HG03469 (cell line): ENCODE measurements around the gene HOXB8.

Experiments
- ATAC-seq: cut with Tn5 transposase; IDR thresholded peaks from one replicate; pipeline ENCODE4 v1.9.1; 2021; ENCODE audit warnings: mild to moderate bottlenecking, moderate library complexity, moderate number of reproducible peaks; ENCODE audit not compliant: unreplicated experiment

Gene HOXB8

GRCh38 chr17:48624544-48625494 lies 9.7 kb upstream of the HOXB8 start:
- ATAC-seq, result no peak

DNA sequence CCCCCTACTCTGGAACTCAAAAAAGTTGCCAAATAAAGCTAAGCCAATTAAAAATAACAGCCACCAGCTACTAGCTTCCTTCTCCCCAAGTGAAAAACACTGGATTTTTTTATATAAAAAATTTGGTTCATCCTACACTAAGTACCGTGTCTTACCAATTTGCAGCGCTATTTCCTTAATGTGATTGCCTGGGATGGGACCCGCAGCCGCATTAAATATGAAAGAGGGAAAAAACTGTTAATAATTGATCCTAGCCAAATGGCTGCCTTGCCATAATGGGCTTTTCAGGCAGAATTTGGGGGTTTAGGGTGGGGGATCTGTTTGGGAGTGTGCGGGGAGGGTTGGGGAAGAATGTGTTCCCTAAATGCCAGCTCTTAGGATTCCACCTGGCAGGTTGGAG lies 9.0 kb upstream of the HOXB8 start:
- no peak for ATAC-seq

DNA sequence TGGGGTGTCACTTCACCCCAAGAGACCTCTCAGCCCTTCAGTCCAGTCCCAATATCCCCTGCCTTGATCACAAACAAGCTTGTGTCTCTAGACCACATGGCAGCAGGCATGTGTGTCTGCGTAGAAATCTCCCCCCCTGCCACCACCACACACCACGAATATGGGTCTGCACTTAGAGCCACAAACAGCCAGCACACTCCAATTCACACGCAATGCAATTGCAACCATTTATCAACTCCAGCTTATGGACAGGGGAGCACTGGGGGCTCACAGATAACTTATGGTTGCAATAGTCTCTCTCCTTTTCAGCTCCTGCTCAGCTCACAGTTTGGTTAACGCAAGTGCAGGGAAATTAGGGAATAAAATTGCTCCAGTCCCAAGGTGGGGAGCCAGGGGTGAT lies 8.5 kb upstream of the HOXB8 start:
- no peak for ATAC-seq

DNA sequence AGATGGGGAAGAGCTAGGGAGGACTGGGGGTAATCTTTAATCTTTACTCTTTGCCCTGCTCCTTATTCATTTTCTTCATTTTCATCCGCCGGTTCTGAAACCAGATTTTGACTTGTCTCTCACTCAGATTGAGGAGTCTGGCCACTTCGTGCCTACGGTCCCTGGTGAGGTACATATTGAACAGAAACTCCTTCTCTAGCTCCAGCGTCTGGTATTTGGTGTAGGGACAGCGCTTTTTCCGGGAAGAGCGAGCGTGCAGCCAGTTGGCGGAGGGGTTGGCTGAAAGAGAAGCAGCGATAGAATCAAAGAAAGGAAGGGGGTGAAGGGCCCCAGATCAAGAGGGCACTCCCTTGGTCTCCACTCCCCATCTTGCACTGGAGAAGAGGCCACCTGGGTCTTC lies 7.8 kb upstream of the HOXB8 start:
- ATAC-seq, result no peak

GRCh38 chr17:48621410-48622392 lies 6.6 kb upstream of the HOXB8 start:
- no peak for ATAC-seq

DNA sequence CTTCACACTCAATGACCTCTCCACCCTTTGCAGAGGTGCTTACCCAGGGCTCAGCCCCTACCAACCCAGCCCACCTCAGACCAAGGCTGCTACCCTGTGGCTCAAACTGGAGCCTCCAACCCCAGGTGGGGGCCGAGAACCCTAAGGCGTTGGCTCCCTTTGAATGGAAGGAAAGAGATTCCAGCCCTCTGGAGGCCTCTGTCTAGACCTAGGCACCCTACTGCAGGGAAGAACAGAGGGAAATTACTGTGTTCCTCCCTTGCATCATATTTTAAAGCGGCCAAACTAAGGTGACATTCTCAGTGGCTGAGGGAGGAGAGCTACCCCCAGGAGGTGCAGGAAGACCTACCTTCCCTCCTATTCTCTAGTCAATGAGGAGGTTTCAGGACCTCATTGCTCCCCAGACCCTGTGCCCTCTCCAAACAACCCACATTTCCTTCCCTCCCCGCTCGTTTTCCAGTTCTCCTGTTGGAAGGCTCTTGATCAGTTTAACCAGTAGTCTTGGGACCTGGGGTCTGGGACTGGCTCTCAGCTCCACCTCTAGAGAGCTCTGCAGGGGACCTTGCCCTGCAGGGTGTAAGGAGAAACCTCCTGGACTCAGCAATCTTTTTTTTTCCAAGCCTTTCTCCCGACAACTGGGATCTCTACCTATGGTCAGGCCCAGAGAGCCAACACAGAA lies 5.5 kb upstream of the HOXB8 start:
- no peak for ATAC-seq

- no peak for ATAC-seq
Measured at GRCh38 chr17:48619826-48620449, 4.8 kb upstream of the HOXB8 start.

GRCh38 chr17:48618256-48618896 lies 3.3 kb upstream of the HOXB8 start:
- no peak for ATAC-seq

GRCh38 chr17:48617471-48618255 lies 2.6 kb upstream of the HOXB8 start:
- ATAC-seq, result no peak

DNA sequence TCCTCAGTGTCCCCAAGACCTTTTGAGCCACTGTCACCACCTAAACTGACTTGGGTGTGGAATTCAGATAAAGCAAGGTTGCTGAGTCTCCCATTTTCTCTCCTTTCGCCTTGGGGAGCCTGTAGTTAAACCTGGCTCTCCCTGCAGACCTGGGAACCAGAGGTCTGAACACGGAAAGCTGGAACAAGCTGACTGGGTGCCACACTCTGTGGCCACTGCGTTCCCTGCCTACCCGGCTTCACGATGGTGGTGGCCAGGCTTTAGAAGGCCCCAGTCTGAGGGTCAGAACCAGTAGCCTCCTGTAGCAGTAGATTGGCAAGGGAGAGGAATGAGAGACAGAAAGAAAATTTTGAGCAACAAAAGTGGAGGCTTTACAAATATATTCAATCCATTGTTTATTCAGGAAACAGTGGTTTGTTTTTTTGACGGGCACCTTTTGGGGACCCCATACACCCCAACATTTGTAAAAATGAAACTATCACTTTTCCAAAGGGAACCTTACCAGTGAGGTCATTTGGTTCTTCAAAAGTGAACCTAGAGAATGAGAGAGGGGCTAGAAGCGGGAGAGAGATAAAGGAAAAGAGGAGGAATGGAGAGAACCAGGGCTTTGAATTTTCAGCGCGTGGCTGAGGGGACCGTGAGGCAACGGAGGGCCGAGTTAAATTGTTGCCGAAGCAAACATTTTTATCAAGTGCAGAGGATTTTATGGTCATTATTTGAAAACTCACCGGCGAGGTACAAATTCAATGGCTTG lies 1.8 kb upstream of the HOXB8 start:
- ATAC-seq, result no peak

DNA sequence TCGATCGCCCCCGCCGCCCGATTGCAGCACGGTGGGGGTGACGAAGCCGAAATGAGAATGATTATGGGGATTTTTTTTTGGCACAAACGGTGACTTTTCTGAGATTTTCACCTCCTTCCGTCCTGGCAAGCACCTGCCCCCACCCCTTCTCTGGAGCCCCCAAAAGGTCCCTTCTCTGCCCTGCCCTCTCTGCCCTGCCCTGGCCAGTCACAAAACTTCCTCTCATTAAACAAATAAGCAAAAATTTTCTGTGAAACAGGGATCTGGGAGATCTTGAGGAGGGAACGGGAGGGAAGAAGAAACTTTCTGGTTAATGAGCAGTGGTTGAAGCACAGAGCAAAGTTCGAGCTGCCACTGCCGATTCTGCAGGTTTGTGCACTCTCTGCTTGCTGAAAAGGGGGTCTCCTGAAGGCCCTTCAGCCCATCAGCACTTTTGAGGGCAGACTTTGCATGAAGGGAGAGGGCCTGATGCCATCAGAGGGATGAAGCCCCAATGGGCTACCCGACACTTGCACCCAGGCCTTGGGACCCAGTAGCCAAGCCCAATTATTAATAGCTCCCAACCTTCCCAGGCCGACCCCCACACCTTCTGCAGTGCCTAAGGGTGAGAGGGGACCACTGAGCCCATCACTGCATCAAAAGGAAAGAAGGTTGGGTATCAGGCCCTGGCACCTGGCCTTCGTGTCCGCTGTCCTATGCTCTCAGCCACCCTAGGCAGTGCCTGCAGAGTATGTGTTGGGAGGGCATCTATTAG lies 1.0 kb upstream of the HOXB8 start:
- ATAC-seq, result no peak

DNA sequence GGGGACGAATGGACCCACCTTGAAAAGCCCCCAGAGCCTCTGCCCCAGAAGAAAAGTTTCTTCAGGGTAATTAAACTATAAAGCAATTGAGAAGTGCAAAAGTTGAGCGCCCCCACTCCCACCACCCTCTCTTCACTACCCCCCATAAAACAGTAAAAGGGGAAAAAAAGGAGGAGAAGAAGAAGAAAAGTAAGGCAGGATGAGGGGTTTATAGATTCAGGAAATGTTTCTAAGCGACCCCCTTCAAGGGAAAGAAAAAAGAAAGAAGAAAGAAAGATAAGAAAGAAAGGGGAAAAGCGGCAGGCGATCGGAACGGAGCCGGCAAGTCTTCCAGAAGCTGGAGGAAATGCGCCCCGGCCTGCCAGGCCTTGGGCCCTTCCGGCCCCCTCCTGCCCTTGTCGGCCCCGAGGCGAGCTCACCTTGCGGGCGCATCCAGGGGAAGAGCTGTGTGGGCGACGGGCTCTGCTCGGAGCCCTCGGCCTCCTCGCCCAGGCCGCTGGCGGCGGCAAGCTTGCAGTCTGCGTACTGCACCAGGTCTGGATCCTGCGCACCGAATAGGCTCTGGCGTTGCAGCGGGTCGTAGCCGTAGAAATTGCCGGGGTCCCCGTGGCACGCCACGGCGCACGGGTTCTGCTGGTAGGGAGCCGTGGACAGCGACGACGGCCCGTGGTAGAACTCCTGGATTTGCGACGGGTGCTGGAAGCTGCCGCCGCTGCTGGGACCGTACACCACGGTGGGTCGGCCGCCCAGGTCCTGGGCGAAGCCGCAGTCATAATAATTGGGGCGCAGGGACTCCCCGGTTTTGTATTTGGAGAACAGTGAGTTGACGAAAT lies 1.0 kb downstream of the HOXB8 start:
- ATAC-seq, result no peak

GRCh38 chr17:48612854-48613691 lies 2.0 kb downstream of the HOXB8 start:
- ATAC-seq, result no peak

DNA sequence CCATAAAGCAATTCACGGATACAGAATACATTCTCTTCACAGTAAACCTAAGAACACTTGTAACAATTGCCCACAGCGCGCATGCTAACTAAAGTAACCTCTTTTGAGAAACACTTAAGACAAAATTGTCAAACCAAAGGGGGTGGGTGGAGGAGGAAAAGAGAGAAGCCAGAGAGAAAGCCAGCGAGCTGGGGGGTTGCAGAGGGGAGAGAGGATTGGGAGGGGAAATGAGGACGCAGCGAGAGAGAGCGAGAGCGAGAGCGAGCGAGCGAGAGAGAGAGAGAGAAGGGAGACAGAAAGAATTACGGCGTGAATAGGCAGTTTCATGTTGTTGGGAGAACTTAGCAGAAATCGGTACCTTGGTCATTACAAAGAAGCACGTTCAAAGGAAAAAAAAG lies 2.6 kb downstream of the HOXB8 start:
- no peak for ATAC-seq

DNA sequence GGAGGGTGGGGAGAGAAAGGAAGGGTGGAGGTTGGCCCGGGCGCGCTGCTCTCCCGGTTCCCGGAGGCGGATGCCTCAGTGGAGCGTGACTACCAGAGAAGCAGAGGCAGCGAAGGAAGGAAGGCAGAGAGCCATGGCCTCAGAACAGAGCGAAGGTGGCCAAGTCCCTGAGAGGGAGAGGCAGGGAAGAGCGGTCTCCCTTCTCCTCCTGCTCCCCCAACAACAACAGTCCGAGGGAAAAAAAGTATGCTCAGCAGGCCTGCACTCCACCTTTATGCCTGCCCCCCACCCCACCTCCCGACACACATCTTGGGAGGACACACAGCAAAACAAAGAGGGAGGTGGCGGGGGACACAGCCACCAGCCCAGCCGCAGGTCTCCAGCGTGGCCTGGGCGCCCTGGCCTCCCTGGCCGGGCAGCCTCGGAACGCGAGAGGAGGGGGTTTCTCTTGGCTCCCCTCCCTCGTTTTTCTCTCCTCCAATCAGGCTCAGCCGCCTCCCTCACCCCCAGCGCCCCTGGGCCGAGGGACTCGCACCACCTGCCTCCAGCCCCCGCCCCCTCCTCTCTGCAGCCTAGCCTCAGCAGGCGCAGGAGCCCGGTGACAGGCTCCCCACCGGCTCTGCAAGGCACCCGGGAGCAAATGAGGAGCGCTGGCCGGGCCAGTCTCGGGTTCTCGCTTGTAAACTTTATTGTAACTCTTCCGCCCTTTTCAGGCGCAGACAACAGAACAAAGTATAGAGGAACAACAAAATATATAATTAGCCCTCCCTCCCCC lies 3.2 kb downstream of the HOXB8 start:
- ATAC-seq, result no peak
